ENCODE data around the gene IRF2BP2. TPM values are rescaled to one million over a fixed set of nuclear protein-coding genes. Genes with fewer than 3 reads are reported as not detected.

Gene IRF2BP2
- total and polyA plus RNA-seq, 4 donors, result 49.3 to 197 (median 110) TPM

- Histone ChIP-seq H3K27me3 (ENCODE audit: control insufficient read depth in 3 of 3, insufficient read depth in 3 of 3, low read length in 2 of 3) (no peaks in the 10 kb centered on the region), H3K4me3 (no peak overlapping the region), H3K9me3 (ENCODE audit: control insufficient read depth in 4 of 4, insufficient read depth in 3 of 4, low read length in 3 of 4) (no peaks in the 10 kb centered on the region), H3K9ac (ENCODE audit: insufficient read depth in 1 of 2, low read length in 2 of 2) (peak overlapping the region; percentile 48 to 81), H3K36me3 (ENCODE audit: control insufficient read depth in 4 of 4, insufficient read depth in 4 of 4, low read length in 4 of 4) (peaks cover 2 to 12% (median 5%) of the 10 kb centered on the region in 4 donors), H3K4me1 (ENCODE audit: control insufficient read depth in 5 of 5, insufficient read depth in 5 of 5, low read length in 5 of 5) (peaks cover 7 to 55% (median 34%) of the 10 kb centered on the region in 5 donors), H3K27ac (ENCODE audit: low read depth in 1 of 2, low read length in 1 of 2) (peak overlapping the region; percentile 98 to 100)
- ATAC-seq (ENCODE audit: insufficient read depth, low FRiP score) (peak; percentile 15), DNase-seq (peak; percentile 97 to 99 (median 98))
- TF ChIP-seq, protein P1, sequence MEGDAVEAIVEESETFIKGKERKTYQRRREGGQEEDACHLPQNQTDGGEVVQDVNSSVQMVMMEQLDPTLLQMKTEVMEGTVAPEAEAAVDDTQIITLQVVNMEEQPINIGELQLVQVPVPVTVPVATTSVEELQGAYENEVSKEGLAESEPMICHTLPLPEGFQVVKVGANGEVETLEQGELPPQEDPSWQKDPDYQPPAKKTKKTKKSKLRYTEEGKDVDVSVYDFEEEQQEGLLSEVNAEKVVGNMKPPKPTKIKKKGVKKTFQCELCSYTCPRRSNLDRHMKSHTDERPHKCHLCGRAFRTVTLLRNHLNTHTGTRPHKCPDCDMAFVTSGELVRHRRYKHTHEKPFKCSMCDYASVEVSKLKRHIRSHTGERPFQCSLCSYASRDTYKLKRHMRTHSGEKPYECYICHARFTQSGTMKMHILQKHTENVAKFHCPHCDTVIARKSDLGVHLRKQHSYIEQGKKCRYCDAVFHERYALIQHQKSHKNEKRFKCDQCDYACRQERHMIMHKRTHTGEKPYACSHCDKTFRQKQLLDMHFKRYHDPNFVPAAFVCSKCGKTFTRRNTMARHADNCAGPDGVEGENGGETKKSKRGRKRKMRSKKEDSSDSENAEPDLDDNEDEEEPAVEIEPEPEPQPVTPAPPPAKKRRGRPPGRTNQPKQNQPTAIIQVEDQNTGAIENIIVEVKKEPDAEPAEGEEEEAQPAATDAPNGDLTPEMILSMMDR (IDR thresholded peaks at IDR 0.05; ENCODE audit: control extremely low read depth, extremely low read depth), result no peak
- WGBS, 2 donors, result 0 to 1% methylated on average over 20 of the region's 20 CpGs
These were observed 2.6 kb upstream of the IRF2BP2 start for GRCh38 chr1:234612352-234613127.

GRCh38 chr1:234611847-234612351 is 1.9 kb upstream of the IRF2BP2 start:
- TF ChIP-seq, protein P1 (IDR thresholded peaks at IDR 0.05; ENCODE audit: control extremely low read depth, extremely low read depth), result no peak
- Histone ChIP-seq H3K27me3 (ENCODE audit: control insufficient read depth in 3 of 3, insufficient read depth in 3 of 3, low read length in 2 of 3) (no peaks in the 10 kb centered on the region), H3K36me3 (ENCODE audit: control insufficient read depth in 4 of 4, insufficient read depth in 4 of 4, low read length in 4 of 4) (peaks cover 6 to 19% (median 11%) of the 10 kb centered on the region in 4 donors), H3K9me3 (ENCODE audit: control insufficient read depth in 4 of 4, insufficient read depth in 3 of 4, low read length in 3 of 4) (no peaks in the 10 kb centered on the region), H3K4me3 (no peak overlapping the region), H3K9ac (ENCODE audit: insufficient read depth in 1 of 2, low read length in 2 of 2) (peak overlapping the region; percentile 17 to 81), H3K4me1 (ENCODE audit: control insufficient read depth in 5 of 5, insufficient read depth in 5 of 5, low read length in 5 of 5) (peaks cover 4 to 55% (median 34%) of the 10 kb centered on the region in 5 donors), H3K27ac (ENCODE audit: low read depth in 1 of 2, low read length in 1 of 2) (peak overlapping the region; percentile 98 to 100)
- DNase-seq (peak; percentile 51 to 65 (median 57)), ATAC-seq (ENCODE audit: insufficient read depth, low FRiP score) (no peak)
- 30 to 32% methylated on average over 7 of the region's 7 CpGs for WGBS, 2 donors

DNA sequence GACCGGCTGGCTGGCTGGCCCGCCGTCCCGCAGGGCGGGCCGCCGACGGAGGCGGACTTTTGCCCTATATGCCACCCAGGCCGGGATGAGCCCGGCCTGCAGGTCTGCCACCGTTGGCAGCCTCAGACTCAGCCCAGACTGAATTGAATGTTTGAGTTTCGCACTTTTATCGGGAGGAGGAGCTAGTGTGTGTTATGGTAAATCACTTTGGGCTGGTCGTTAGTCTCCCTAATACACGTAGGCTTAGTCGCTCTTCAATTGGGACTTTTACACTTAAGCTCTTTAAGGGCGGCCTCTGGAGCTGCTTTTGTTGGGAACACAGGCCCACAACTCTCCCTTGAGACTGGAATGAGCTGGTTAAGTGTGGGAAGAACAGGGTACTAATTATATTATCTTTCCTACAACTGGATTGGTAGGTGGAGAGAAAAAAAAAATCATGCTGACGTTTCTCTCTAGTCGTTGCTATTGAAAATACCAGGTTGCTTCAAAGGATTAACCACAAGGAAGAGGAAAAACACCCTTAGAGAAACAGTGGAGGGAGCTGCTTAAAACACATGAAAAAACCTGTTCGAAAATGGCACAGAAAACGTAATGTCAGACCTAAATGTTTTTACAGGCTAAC is 1.4 kb upstream of the IRF2BP2 start:
- TF ChIP-seq, protein P1 (IDR thresholded peaks at IDR 0.05; ENCODE audit: control extremely low read depth, extremely low read depth), result no peak
- Histone ChIP-seq H3K9me3 (ENCODE audit: control insufficient read depth in 4 of 4, insufficient read depth in 3 of 4, low read length in 3 of 4) (no peaks in the 10 kb centered on the region), H3K9ac (ENCODE audit: insufficient read depth in 1 of 2, low read length in 2 of 2) (peak overlapping the region; percentile 17 to 81), H3K4me3 (no peak overlapping the region), H3K27me3 (ENCODE audit: control insufficient read depth in 3 of 3, insufficient read depth in 3 of 3, low read length in 2 of 3) (no peaks in the 10 kb centered on the region), H3K4me1 (ENCODE audit: control insufficient read depth in 5 of 5, insufficient read depth in 5 of 5, low read length in 5 of 5) (peaks cover 4 to 50% (median 30%) of the 10 kb centered on the region in 5 donors), H3K27ac (ENCODE audit: low read depth in 1 of 2, low read length in 1 of 2) (peak overlapping the region; percentile 98 to 100), H3K36me3 (ENCODE audit: control insufficient read depth in 4 of 4, insufficient read depth in 4 of 4, low read length in 4 of 4) (peaks cover 6 to 24% (median 13%) of the 10 kb centered on the region in 4 donors)
- peak; percentile 4 for ATAC-seq (ENCODE audit: insufficient read depth, low FRiP score)
- DNase-seq, result peak in 2 of 3 donors; percentile 89 to 90
- WGBS, 2 donors, result 4 to 6% methylated on average over 21 to 22 of the region's 22 CpGs
